Measurements from ENCODE around the gene CYP24A1. TPM values are rescaled to one million over a fixed set of nuclear protein-coding genes. Genes with fewer than 3 reads are reported as not detected.

The CYP24A1 gene
- total and polyA plus RNA-seq, 4 donors: not detected

- Histone ChIP-seq H3K4me1 (ENCODE audit: control insufficient read depth in 1 of 2, insufficient read depth in 2 of 2, low read length in 2 of 2) (no peaks in the 10 kb centered on the region), H3K27ac (ENCODE audit: low read depth in 1 of 2, low read length in 2 of 2) (no peak overlapping the region), H3K4me3 (ENCODE audit: low read length in 2 of 2) (no peak overlapping the region), H3K27me3 (ENCODE audit: control insufficient read depth in 1 of 2, insufficient read depth in 2 of 2, low read length in 1 of 2) (no peaks in the 10 kb centered on the region), H3K9me3 (ENCODE audit: control insufficient read depth, low read length) (no peaks in the 10 kb centered on the region), H3K36me3 (ENCODE audit: control insufficient read depth in 1 of 2, insufficient read depth in 2 of 2, low read length in 1 of 2) (no peaks in the 10 kb centered on the region)
- 79 to 84% methylated on average over 10 of the region's 10 CpGs for WGBS, 2 donors
- ATAC-seq (ENCODE audit: low FRiP score): no peak
- no peak for DNase-seq
- intact Hi-C loops (cut with DNase I): no loop called here
Measured at GRCh38 chr20:54184904-54185626, 11.3 kb upstream of the CYP24A1 start.

- Histone ChIP-seq H3K4me3 (ENCODE audit: low read length in 2 of 2) (no peak overlapping the region), H3K9me3 (ENCODE audit: control insufficient read depth, low read length) (no peaks in the 10 kb centered on the region), H3K4me1 (ENCODE audit: control insufficient read depth in 1 of 2, insufficient read depth in 2 of 2, low read length in 2 of 2) (no peaks in the 10 kb centered on the region), H3K36me3 (ENCODE audit: control insufficient read depth in 1 of 2, insufficient read depth in 2 of 2, low read length in 1 of 2) (no peaks in the 10 kb centered on the region), H3K27ac (ENCODE audit: low read depth in 1 of 2, low read length in 2 of 2) (no peak overlapping the region), H3K27me3 (ENCODE audit: control insufficient read depth in 1 of 2, insufficient read depth in 2 of 2, low read length in 1 of 2) (peaks cover 0 to 1% of the 10 kb centered on the region in 2 donors)
- DNase-seq (no peak), ATAC-seq (ENCODE audit: low FRiP score) (no peak)
- intact Hi-C loops (cut with DNase I): no loop called here
- 25 to 26% methylated on average over 3 of the region's 3 CpGs for WGBS, 2 donors
Measured at GRCh38 chr20:54184071-54184470, 10.3 kb upstream of the CYP24A1 start.

GRCh38 chr20:54180931-54181330 lies 7.1 kb upstream of the CYP24A1 start:
- ATAC-seq (ENCODE audit: low FRiP score) (no peak), DNase-seq (no peak)
- Histone ChIP-seq H3K27me3 (ENCODE audit: control insufficient read depth in 1 of 2, insufficient read depth in 2 of 2, low read length in 1 of 2) (peaks cover 0 to 1% of the 10 kb centered on the region in 2 donors), H3K4me3 (ENCODE audit: low read length in 2 of 2) (no peak overlapping the region), H3K4me1 (ENCODE audit: control insufficient read depth in 1 of 2, insufficient read depth in 2 of 2, low read length in 2 of 2) (no peaks in the 10 kb centered on the region), H3K9me3 (ENCODE audit: control insufficient read depth, low read length) (no peaks in the 10 kb centered on the region), H3K36me3 (ENCODE audit: control insufficient read depth in 1 of 2, insufficient read depth in 2 of 2, low read length in 1 of 2) (no peaks in the 10 kb centered on the region), H3K27ac (ENCODE audit: low read depth in 1 of 2, low read length in 2 of 2) (no peak overlapping the region)
- intact Hi-C loops (cut with DNase I): no loop called here
- 89% methylated on average over 1 of the region's 1 CpG for WGBS, 2 donors

GRCh38 chr20:54179946-54180345 lies 6.2 kb upstream of the CYP24A1 start:
- no peak overlapping the region for H3K4me3 ChIP-seq (ENCODE audit: low read length in 2 of 2)
- ATAC-seq (ENCODE audit: low FRiP score): no peak
- H3K9me3 ChIP-seq (ENCODE audit: control insufficient read depth, low read length): no peaks in the 10 kb centered on the region
- H3K27me3 ChIP-seq (ENCODE audit: control insufficient read depth in 1 of 2, insufficient read depth in 2 of 2, low read length in 1 of 2): peaks cover 0 to 1% of the 10 kb centered on the region in 2 donors
- H3K36me3 ChIP-seq (ENCODE audit: control insufficient read depth in 1 of 2, insufficient read depth in 2 of 2, low read length in 1 of 2): no peaks in the 10 kb centered on the region
- H3K4me1 ChIP-seq (ENCODE audit: control insufficient read depth in 1 of 2, insufficient read depth in 2 of 2, low read length in 2 of 2): no peaks in the 10 kb centered on the region
- no peak for DNase-seq
- WGBS, 2 donors: 68 to 71% methylated on average over 2 of the region's 2 CpGs
- intact Hi-C loops (cut with DNase I): no loop called here
- no peak overlapping the region for H3K27ac ChIP-seq (ENCODE audit: low read depth in 1 of 2, low read length in 2 of 2)

- Histone ChIP-seq H3K4me1 (ENCODE audit: control insufficient read depth in 1 of 2, insufficient read depth in 2 of 2, low read length in 2 of 2) (no peaks in the 10 kb centered on the region), H3K4me3 (ENCODE audit: low read length in 2 of 2) (no peak overlapping the region), H3K9me3 (ENCODE audit: control insufficient read depth, low read length) (no peaks in the 10 kb centered on the region), H3K27ac (ENCODE audit: low read depth in 1 of 2, low read length in 2 of 2) (no peak overlapping the region), H3K36me3 (ENCODE audit: control insufficient read depth in 1 of 2, insufficient read depth in 2 of 2, low read length in 1 of 2) (no peaks in the 10 kb centered on the region), H3K27me3 (ENCODE audit: control insufficient read depth in 1 of 2, insufficient read depth in 2 of 2, low read length in 1 of 2) (peaks cover 0 to 3% of the 10 kb centered on the region in 2 donors)
- DNase-seq (no peak), ATAC-seq (ENCODE audit: low FRiP score) (no peak)
- 68 to 72% methylated on average over 2 of the region's 2 CpGs for WGBS, 2 donors
- intact Hi-C loops (cut with DNase I): no loop called here
Measured at GRCh38 chr20:54178256-54178655, 4.5 kb upstream of the CYP24A1 start.

GRCh38 chr20:54177378-54177777 lies 3.6 kb upstream of the CYP24A1 start:
- no peak for ATAC-seq (ENCODE audit: low FRiP score)
- Histone ChIP-seq H3K9me3 (ENCODE audit: control insufficient read depth, low read length) (no peaks in the 10 kb centered on the region), H3K4me3 (ENCODE audit: low read length in 2 of 2) (no peak overlapping the region), H3K36me3 (ENCODE audit: control insufficient read depth in 1 of 2, insufficient read depth in 2 of 2, low read length in 1 of 2) (no peaks in the 10 kb centered on the region), H3K27ac (ENCODE audit: low read depth in 1 of 2, low read length in 2 of 2) (no peak overlapping the region), H3K27me3 (ENCODE audit: control insufficient read depth in 1 of 2, insufficient read depth in 2 of 2, low read length in 1 of 2) (peaks cover 0 to 3% of the 10 kb centered on the region in 2 donors), H3K4me1 (ENCODE audit: control insufficient read depth in 1 of 2, insufficient read depth in 2 of 2, low read length in 2 of 2) (no peaks in the 10 kb centered on the region)
- 83 to 84% methylated on average over 6 of the region's 6 CpGs for WGBS, 2 donors
- no peak for DNase-seq
- intact Hi-C loops (cut with DNase I): no loop called here

GRCh38 chr20:54176610-54177009 lies 2.8 kb upstream of the CYP24A1 start:
- no peak for ATAC-seq (ENCODE audit: low FRiP score)
- no peak overlapping the region for H3K27ac ChIP-seq (ENCODE audit: low read depth in 1 of 2, low read length in 2 of 2)
- DNase-seq: no peak
- peaks cover 0 to 3% of the 10 kb centered on the region in 2 donors for H3K27me3 ChIP-seq (ENCODE audit: control insufficient read depth in 1 of 2, insufficient read depth in 2 of 2, low read length in 1 of 2)
- H3K4me1 ChIP-seq (ENCODE audit: control insufficient read depth in 1 of 2, insufficient read depth in 2 of 2, low read length in 2 of 2): no peaks in the 10 kb centered on the region
- intact Hi-C loops (cut with DNase I): no loop called here
- WGBS, 2 donors: 86 to 95% methylated on average over 2 of the region's 2 CpGs
- H3K36me3 ChIP-seq (ENCODE audit: control insufficient read depth in 1 of 2, insufficient read depth in 2 of 2, low read length in 1 of 2): no peaks in the 10 kb centered on the region
- no peak overlapping the region for H3K4me3 ChIP-seq (ENCODE audit: low read length in 2 of 2)
- no peaks in the 10 kb centered on the region for H3K9me3 ChIP-seq (ENCODE audit: control insufficient read depth, low read length)

GRCh38 chr20:54174457-54175175 lies 830 bp upstream of the CYP24A1 start:
- Histone ChIP-seq H3K27ac (ENCODE audit: low read depth in 1 of 2, low read length in 2 of 2) (no peak overlapping the region), H3K4me1 (ENCODE audit: control insufficient read depth in 1 of 2, insufficient read depth in 2 of 2, low read length in 2 of 2) (no peaks in the 10 kb centered on the region), H3K27me3 (ENCODE audit: control insufficient read depth in 1 of 2, insufficient read depth in 2 of 2, low read length in 1 of 2) (peaks cover 0 to 2% of the 10 kb centered on the region in 2 donors), H3K9me3 (ENCODE audit: control insufficient read depth, low read length) (no peaks in the 10 kb centered on the region), H3K36me3 (ENCODE audit: control insufficient read depth in 1 of 2, insufficient read depth in 2 of 2, low read length in 1 of 2) (no peaks in the 10 kb centered on the region), H3K4me3 (ENCODE audit: low read length in 2 of 2) (no peak overlapping the region)
- no peak for ATAC-seq (ENCODE audit: low FRiP score)
- no peak for DNase-seq
- WGBS, 2 donors: 3 to 7% methylated on average over 18 of the region's 18 CpGs
- intact Hi-C loops (cut with DNase I): no loop called here
